Measurements from ENCODE around the gene XPOT. TPM values are rescaled to one million over a fixed set of nuclear protein-coding genes. Genes with fewer than 3 reads are reported as not detected.

XPOT gene
- total RNA-seq, 1 experiment from 2014 or later: 122 TPM

DNA sequence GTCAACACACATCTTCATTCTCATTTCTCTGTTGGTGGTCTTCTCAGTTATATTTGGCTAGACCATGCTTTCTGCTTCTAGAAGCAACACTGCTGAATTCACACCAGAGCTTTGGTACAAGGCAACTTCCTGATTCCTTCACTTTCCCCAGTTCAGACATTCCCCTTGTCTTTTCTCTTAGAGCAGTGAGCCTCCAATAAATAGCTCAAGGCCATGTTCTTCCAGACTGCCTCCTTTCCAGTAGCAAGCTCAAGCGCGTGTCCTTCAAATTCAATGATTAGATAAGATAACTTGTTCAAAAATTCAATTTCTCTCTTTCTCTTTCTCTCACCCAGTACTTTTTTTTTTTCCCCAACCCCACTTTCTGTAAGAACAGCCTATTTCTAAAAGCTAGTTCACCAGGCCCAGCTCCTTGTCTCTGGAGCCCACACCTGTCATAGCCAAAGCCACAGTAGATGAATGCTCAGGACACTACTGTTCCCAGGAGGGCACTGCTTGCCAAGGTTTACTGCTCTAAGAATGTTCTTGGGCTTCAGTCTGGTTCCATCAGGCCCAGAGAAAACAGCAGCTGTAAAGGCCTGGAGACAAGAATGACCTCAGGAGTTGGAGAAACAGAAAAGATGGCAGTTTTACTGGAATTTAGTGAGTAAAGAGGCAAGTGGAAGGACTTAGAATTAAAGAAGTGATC lies 65.4 kb downstream of the XPOT start:
- CTCF ChIA-PET: interaction anchor here (0.6 kb wide), 1 partner anchor 554 kb away, joined by 4 read pairs; no protein-coding TSS in a partner anchor
- H3K36me3 ChIP-seq (ENCODE audit: low read depth): peaks cover 45% of the 10 kb centered on the region
- DNase-seq: no peak
- no peaks in the 10 kb centered on the region for H3K9me3 ChIP-seq (ENCODE audit: insufficient read depth, low read depth)
- no peak overlapping the region for H2AFZ ChIP-seq
- no peaks in the 10 kb centered on the region for H3K9me2 ChIP-seq (ENCODE audit: insufficient read depth)
- TF ChIP-seq EZH2 (IDR thresholded peaks at IDR 0.05; ENCODE audit: low read depth): no peak
- no peak for TF ChIP-seq CTCF (conservative IDR thresholded peaks at IDR 0.05)
- H3K79me2 ChIP-seq (ENCODE audit: low read depth): no peaks in the 10 kb centered on the region
- H3K4me3 ChIP-seq: no peak overlapping the region
- H4K20me1 ChIP-seq (ENCODE audit: insufficient read depth): no peaks in the 10 kb centered on the region; the same call in 1 of the 2 replicates
- no peak overlapping the region for H3K4me2 ChIP-seq
- no peak overlapping the region for H3K27ac ChIP-seq
- H3K27me3 ChIP-seq (ENCODE audit: insufficient read depth, low read depth): no peaks in the 10 kb centered on the region
- no peaks in the 10 kb centered on the region for H3F3A ChIP-seq (ENCODE audit: insufficient read depth, low read depth)
- POLR2A ChIA-PET (ENCODE audit: unreplicated experiment): no interaction called here
- BruUV-seq (replicated peaks): no TSS peak
- intact Hi-C loops (cut with micrococcal nuclease; ENCODE audit: unreplicated experiment): no loop called here
- H3K4me1 ChIP-seq (replicated peaks; ENCODE audit: insufficient read depth): no peaks in the 10 kb centered on the region

GRCh38 chr12:64470495-64470894 lies 66.3 kb downstream of the XPOT start:
- no peak for DNase-seq
- H4K20me1 ChIP-seq (ENCODE audit: insufficient read depth): no peaks in the 10 kb centered on the region; the same call in 1 of the 2 replicates
- intact Hi-C loops (cut with micrococcal nuclease; ENCODE audit: unreplicated experiment): no loop called here
- no peak overlapping the region for H3K4me2 ChIP-seq
- H3K36me3 ChIP-seq (ENCODE audit: low read depth): peaks cover 49% of the 10 kb centered on the region
- no peak overlapping the region for H3K27ac ChIP-seq
- no peaks in the 10 kb centered on the region for H3K9me2 ChIP-seq (ENCODE audit: insufficient read depth)
- no TSS peak for BruUV-seq (replicated peaks)
- no peaks in the 10 kb centered on the region for H3K9me3 ChIP-seq (ENCODE audit: insufficient read depth, low read depth)
- H3F3A ChIP-seq (ENCODE audit: insufficient read depth, low read depth): no peaks in the 10 kb centered on the region
- H3K27me3 ChIP-seq (ENCODE audit: insufficient read depth, low read depth): no peaks in the 10 kb centered on the region
- H3K4me3 ChIP-seq: no peak overlapping the region
- no peak overlapping the region for H2AFZ ChIP-seq
- H3K79me2 ChIP-seq (ENCODE audit: low read depth): no peaks in the 10 kb centered on the region
- H3K4me1 ChIP-seq (replicated peaks; ENCODE audit: insufficient read depth): no peaks in the 10 kb centered on the region
- no peak for TF ChIP-seq CTCF (conservative IDR thresholded peaks at IDR 0.05)
- ChIA-PET CTCF (no interaction called here), POLR2A (ENCODE audit: unreplicated experiment) (no interaction called here)

DNA sequence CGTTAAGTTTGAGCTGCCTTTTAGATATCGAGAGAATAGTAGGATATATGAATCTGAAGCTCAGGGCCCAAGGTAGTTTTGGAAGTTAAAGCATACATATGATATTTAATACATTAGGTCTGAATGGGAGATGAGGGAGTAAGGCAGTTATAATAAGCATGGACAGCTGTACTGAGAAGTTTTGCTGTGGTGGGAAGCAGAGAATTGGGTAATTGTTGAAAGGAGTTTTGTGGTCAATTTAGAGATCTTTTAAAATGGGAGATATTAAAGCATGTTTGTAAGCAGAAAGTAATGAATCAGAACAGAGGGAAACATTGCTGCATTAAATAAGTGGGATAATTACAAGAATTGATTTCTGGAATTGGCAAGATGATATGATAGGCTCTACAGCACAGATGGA lies 69.0 kb downstream of the XPOT start:
- ChIA-PET POLR2A (ENCODE audit: unreplicated experiment) (no interaction called here), CTCF (no interaction called here)
- no peak overlapping the region for H3K4me2 ChIP-seq
- no peaks in the 10 kb centered on the region for H3K9me3 ChIP-seq (ENCODE audit: insufficient read depth, low read depth)
- DNase-seq: no peak
- H3K9me2 ChIP-seq (ENCODE audit: insufficient read depth): no peaks in the 10 kb centered on the region
- H3F3A ChIP-seq (ENCODE audit: insufficient read depth, low read depth): no peaks in the 10 kb centered on the region
- TF ChIP-seq CTCF (conservative IDR thresholded peaks at IDR 0.05) (no peak), EZH2 (IDR thresholded peaks at IDR 0.05; ENCODE audit: low read depth) (no peak)
- H4K20me1 ChIP-seq (ENCODE audit: insufficient read depth): peaks cover 13% of the 10 kb centered on the region
- intact Hi-C loops (cut with micrococcal nuclease; ENCODE audit: unreplicated experiment): no loop called here
- no TSS peak for BruUV-seq (replicated peaks)
- H3K4me1 ChIP-seq (replicated peaks; ENCODE audit: insufficient read depth): no peaks in the 10 kb centered on the region
- H3K36me3 ChIP-seq (ENCODE audit: low read depth): peaks cover 60% of the 10 kb centered on the region
- no peak overlapping the region for H3K27ac ChIP-seq
- H3K27me3 ChIP-seq (ENCODE audit: insufficient read depth, low read depth): no peaks in the 10 kb centered on the region
- H2AFZ ChIP-seq: no peak overlapping the region
- no peak overlapping the region for H3K4me3 ChIP-seq
- peaks cover 12% of the 10 kb centered on the region for H3K79me2 ChIP-seq (ENCODE audit: low read depth)

Data from PC-9 (cell line).